ENCODE data around the gene MOB2.

- TF ChIP-seq E4F1 (CRISPR knock-in tag; IDR thresholded peaks at IDR 0.05; ENCODE audit: borderline replicate concordance) (no peak), EZH2 (IDR thresholded peaks at IDR 0.05; ENCODE audit: borderline replicate concordance, low read depth, low read length) (no peak)
These were observed 10.7 kb downstream of the MOB2 start for GRCh38 chr11:1475841-1476240.
